GM23248 (cell line): Measurements from ENCODE around the gene RCSD1. TPM values are rescaled to one million over a fixed set of nuclear protein-coding genes. Genes with fewer than 3 reads are reported as not detected.

Experiments used
- DNase-seq: peaks from one replicate; pipeline ENCODE4 v3.0.0-alpha.2; 2015
- H2AFZ ChIP-seq: fragments of 200-600 bp; sonication (generic); 2 replicates; pipeline ENCODE4 v1.6.1; 2016; ENCODE audit warnings: antibody characterized with exemption
- H3F3A ChIP-seq: fragments of 200-600 bp; sonication (generic); 2 replicates; pipeline ENCODE4 v1.6.1; 2016; ENCODE audit warnings: mild to moderate bottlenecking, antibody characterized with exemption, mixed run types; ENCODE audit not compliant: insufficient read depth
- H3K27ac ChIP-seq: fragments of 200-600 bp; sonication (generic); 2 replicates; pipeline ENCODE4 v1.5.1; 2016; ENCODE audit warnings: mild to moderate bottlenecking
- H3K27me3 ChIP-seq: fragments of 200-600 bp; sonication (generic); replicated peaks from 2 replicates; pipeline ENCODE4 v1.6.1; 2016; ENCODE audit warnings: mild to moderate bottlenecking; ENCODE audit not compliant: insufficient read depth
- H3K36me3 ChIP-seq: fragments of 200-600 bp; sonication (generic); 2 replicates; pipeline ENCODE4 v1.6.1; 2016; ENCODE audit warnings: low read depth, mild to moderate bottlenecking
- H3K4me1 ChIP-seq: fragments of 200-600 bp; sonication (generic); 2 replicates; pipeline ENCODE4 v1.6.1; 2016; ENCODE audit warnings: mild to moderate bottlenecking; ENCODE audit not compliant: insufficient read depth
- H3K4me2 ChIP-seq: fragments of 200-600 bp; sonication (generic); one replicate; pipeline ENCODE4 v1.6.1; 2016; ENCODE audit warnings: mild to moderate bottlenecking; ENCODE audit not compliant: unreplicated experiment
- H3K4me3 ChIP-seq: fragments of 200-600 bp; sonication (generic); 2 replicates; pipeline ENCODE4 v1.5.1; 2016; ENCODE audit warnings: mild to moderate bottlenecking
- H3K79me2 ChIP-seq: fragments of 200-600 bp; sonication (generic); 2 replicates; pipeline ENCODE4 v1.6.1; 2016; ENCODE audit warnings: mild to moderate bottlenecking; ENCODE audit not compliant: insufficient read depth
- H3K9ac ChIP-seq: fragments of 200-600 bp; sonication (generic); 2 replicates; pipeline ENCODE4 v1.6.1; 2016; ENCODE audit warnings: mild to moderate bottlenecking
- H3K9me2 ChIP-seq: fragments of 200-600 bp; sonication (generic); 2 replicates; pipeline ENCODE4 v1.6.1; 2016; ENCODE audit warnings: mixed run types, mild to moderate bottlenecking, moderate library complexity; ENCODE audit not compliant: insufficient read depth
- H3K9me3 ChIP-seq: fragments of 200-600 bp; sonication (generic); one replicate; pipeline ENCODE4 v1.6.1; 2017; ENCODE audit warnings: low read depth
- H4K20me1 ChIP-seq: fragments of 200-600 bp; sonication (generic); 2 replicates; pipeline ENCODE4 v1.6.0; 2016; ENCODE audit not compliant: insufficient read depth
- EZH2 ChIP-seq: fragments of 200-600 bp; sonication (generic); IDR thresholded peaks from 2 replicates; pipeline ENCODE4 v1.6.1; 2018; ENCODE audit warnings: antibody characterized with exemption, mild to moderate bottlenecking; ENCODE audit not compliant: insufficient read depth, poor library complexity, severe bottlenecking
- EZH2phosphoT487 ChIP-seq: fragments of 200-600 bp; sonication (generic); IDR thresholded peaks from 2 replicates; pipeline ENCODE4 v1.6.1; 2018; ENCODE audit warnings: antibody characterized with exemption, moderate library complexity, mild to moderate bottlenecking, low read depth; ENCODE audit not compliant: insufficient read depth
- WGBS, 2 experiments: methylation state at CpG; one replicate each; pipeline ENCODE4 v1.1.6; 2015 to 2017; ENCODE audit warnings: low lambda C conversion rate in 2 of 2, low coverage in 1 of 2; ENCODE audit errors: missing lambda C conversion rate in 2 of 2; 5-methylcytosine and 5-hydroxymethylcytosine counted together
- in situ Hi-C: fragments of 300-500 bp; cut with MboI; formaldehyde crosslinking; loops from 2 replicates; pipeline ENCODE4 v1.15.0; 2020
- polyA plus RNA-seq: library from polyadenylated mRNA; unstranded; fragments of >200 nt; fragmentation: Nextera tagmentation; extraction: Ambion mirVana; gene quantifications from 2 replicates; pipeline ENCODE4 v1.2.1, GENCODE V29; 2016
- total RNA-seq: library from RNA; depleted of rRNA; stranded (reverse); fragments of >200 nt; shearing (Covaris generic); gene quantifications from 2 replicates; pipeline ENCODE4 v1.2.3, GENCODE V29; 2014

RCSD1 gene
- total and polyA plus RNA-seq, 2 experiments from 2014 or later = 0.22 to 0.23 TPM

GRCh38 chr1:167687919-167688519 is 58.0 kb downstream of the RCSD1 start:
- Histone ChIP-seq H3K4me1 (peaks cover 9% of the 10 kb centered on the region), H3K79me2 (no peaks in the 10 kb centered on the region), H3K27me3 (no peaks in the 10 kb centered on the region), H3K9ac (no peak overlapping the region), H3K9me2 (no peaks in the 10 kb centered on the region), H3K36me3 (no peaks in the 10 kb centered on the region), H4K20me1 (no peaks in the 10 kb centered on the region), H3K4me3 (no peak overlapping the region), H3F3A (peaks cover 24% of the 10 kb centered on the region), H2AFZ (no peak overlapping the region; the same call in 1 of the 2 replicates), H3K9me3 (no peaks in the 10 kb centered on the region), H3K4me2 (no peak overlapping the region), H3K27ac (peak overlapping the region; percentile 20; the same call in 1 of the 2 replicates)
- DNase-seq = peak; percentile 74
- WGBS, 2 experiments = 10 to 12% methylated on average over 7 of the region's 7 CpGs
- TF ChIP-seq EZH2 (no peak), EZH2phosphoT487 (no peak)
- in situ Hi-C loops = loop anchor here (25.0 kb wide), 3 partner anchors 101 to 601 kb away; partner anchors contain the start of genes GPA33 and STYXL2

DNA sequence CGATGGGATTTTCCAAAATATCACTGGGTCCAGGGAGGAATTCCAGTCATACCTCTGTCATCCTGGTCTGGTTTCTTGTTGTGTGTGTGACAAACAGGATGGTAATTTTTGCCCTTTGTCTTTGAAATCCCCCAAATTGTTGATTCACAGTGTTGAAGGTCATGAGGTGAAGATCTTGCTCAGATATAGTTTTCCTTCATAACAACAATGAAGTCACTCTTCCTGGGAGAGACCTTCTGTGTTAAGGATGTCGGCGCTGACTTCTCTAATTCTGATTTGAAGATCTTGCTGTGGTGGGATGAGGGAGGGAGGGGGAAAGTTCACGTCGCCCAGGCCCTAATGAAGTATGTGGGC is 59.5 kb downstream of the RCSD1 start:
- peak overlapping the region; percentile 45; the same call in 1 of the 2 replicates for H3K27ac ChIP-seq
- H3K4me3 ChIP-seq = no peak overlapping the region
- H3K9me3 ChIP-seq = no peaks in the 10 kb centered on the region
- DNase-seq = peak; percentile 40
- peaks cover 24% of the 10 kb centered on the region for H3F3A ChIP-seq
- no peak overlapping the region for H2AFZ ChIP-seq
- H3K79me2 ChIP-seq = no peaks in the 10 kb centered on the region
- 25 to 33% methylated on average over 5 of the region's 5 CpGs for WGBS, 2 experiments
- no peaks in the 10 kb centered on the region for H3K36me3 ChIP-seq
- H3K9me2 ChIP-seq = no peaks in the 10 kb centered on the region
- H3K27me3 ChIP-seq = no peaks in the 10 kb centered on the region
- H3K9ac ChIP-seq = no peak overlapping the region
- TF ChIP-seq EZH2phosphoT487 = no peak
- no peak for TF ChIP-seq EZH2
- H3K4me1 ChIP-seq = peaks cover 9% of the 10 kb centered on the region
- H4K20me1 ChIP-seq = no peaks in the 10 kb centered on the region
- in situ Hi-C loops = loop anchor here (25.0 kb wide), 3 partner anchors 102 to 602 kb away; partner anchors contain the start of genes GPA33 and STYXL2
- H3K4me2 ChIP-seq = peak overlapping the region; percentile 8

DNA sequence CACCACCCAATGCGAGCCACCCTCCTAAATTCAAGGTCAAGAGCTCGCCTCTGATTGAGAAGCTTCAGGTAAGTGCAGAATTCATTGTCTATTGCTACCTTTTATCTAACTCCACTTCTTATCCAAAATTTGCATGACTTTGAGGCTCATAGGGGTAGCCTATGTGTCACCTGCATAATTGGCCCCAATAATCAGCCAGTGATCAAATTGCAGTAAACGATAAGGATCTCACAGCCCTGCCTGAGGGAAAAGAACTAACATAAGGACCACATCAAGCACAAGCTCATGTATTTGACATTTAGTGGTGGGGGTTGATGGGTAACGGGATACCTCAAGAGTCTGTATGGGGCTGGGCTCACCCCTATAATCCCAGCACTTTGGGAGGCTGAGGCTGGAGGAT is 60.0 kb downstream of the RCSD1 start:
- Histone ChIP-seq H4K20me1 (no peaks in the 10 kb centered on the region), H3K4me2 (no peak overlapping the region), H3K9me3 (no peaks in the 10 kb centered on the region), H3K36me3 (no peaks in the 10 kb centered on the region), H3K4me1 (peaks cover 9% of the 10 kb centered on the region), H3K27ac (no peak overlapping the region), H3K27me3 (no peaks in the 10 kb centered on the region), H2AFZ (no peak overlapping the region), H3K9me2 (no peaks in the 10 kb centered on the region), H3F3A (peaks cover 24% of the 10 kb centered on the region), H3K4me3 (no peak overlapping the region), H3K79me2 (no peaks in the 10 kb centered on the region), H3K9ac (no peak overlapping the region)
- TF ChIP-seq EZH2phosphoT487 = no peak
- TF ChIP-seq EZH2 = no peak
- in situ Hi-C loops = loop anchor here (25.0 kb wide), 3 partner anchors 103 to 603 kb away; partner anchors contain the start of genes GPA33 and STYXL2
- no peak for DNase-seq
- WGBS, 2 experiments = 83 to 92% methylated on average over 4 of the region's 4 CpGs

DNA sequence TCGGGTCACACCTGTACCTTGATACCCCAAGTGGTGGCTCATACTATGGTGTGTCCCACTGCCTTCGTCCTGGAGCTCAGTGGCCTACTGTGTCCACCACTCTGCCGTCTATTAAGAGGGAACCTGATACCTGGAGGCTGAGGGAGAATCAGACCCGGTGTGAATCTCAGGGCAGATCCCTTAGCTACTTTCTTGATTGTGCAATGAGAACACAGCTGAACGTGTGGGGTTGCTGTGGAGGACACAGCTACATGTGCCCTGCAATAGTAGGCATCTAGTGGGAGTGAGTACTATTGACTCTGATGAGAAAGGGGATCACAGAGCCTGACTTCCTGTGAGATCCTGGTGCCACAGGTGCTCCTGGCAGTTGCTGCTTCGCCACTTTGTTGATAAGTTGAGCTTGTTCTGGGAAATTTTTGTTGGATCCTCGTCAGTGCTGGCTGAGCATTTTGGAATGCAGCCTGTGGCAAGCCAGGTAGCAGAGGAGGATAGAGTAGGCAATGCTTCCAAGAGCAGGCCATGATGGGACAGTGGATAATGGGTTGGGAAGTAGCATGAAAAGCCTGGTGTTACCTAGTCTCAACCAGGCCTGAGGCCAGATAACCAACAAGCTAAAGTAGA is 63.5 kb downstream of the RCSD1 start:
- in situ Hi-C loops = loop anchor here (25.0 kb wide), 3 partner anchors 106 to 606 kb away; partner anchors contain the start of genes GPA33 and STYXL2
- H3K9me3 ChIP-seq = no peaks in the 10 kb centered on the region
- H3K27me3 ChIP-seq = no peaks in the 10 kb centered on the region
- no peak overlapping the region for H3K4me3 ChIP-seq
- no peak for TF ChIP-seq EZH2
- TF ChIP-seq EZH2phosphoT487 = no peak
- H2AFZ ChIP-seq = no peak overlapping the region
- H3K9ac ChIP-seq = no peak overlapping the region
- DNase-seq = no peak
- H4K20me1 ChIP-seq = no peaks in the 10 kb centered on the region
- peaks cover 18% of the 10 kb centered on the region for H3F3A ChIP-seq
- H3K79me2 ChIP-seq = no peaks in the 10 kb centered on the region
- peaks cover 9% of the 10 kb centered on the region for H3K4me1 ChIP-seq
- H3K9me2 ChIP-seq = no peaks in the 10 kb centered on the region
- H3K4me2 ChIP-seq = no peak overlapping the region
- WGBS, 2 experiments = 89 to 95% methylated on average over 7 of the region's 7 CpGs
- no peak overlapping the region for H3K27ac ChIP-seq
- H3K36me3 ChIP-seq = no peaks in the 10 kb centered on the region
